Gastroesophageal sphincter (tissue), 4 donors: Measurements from ENCODE around the gene PSMC4. TPM values are rescaled to one million over a fixed set of nuclear protein-coding genes. Genes with fewer than 3 reads are reported as not detected.

ENCODE experiments used
- ATAC-seq: fragments of 150-250 bp; one replicate; pipeline ENCODE4 v1.9.1; 2016; ENCODE audit warnings: mild to moderate bottlenecking, moderate library complexity
- H3K27ac ChIP-seq, 4 donors: fragments of 200-600 bp; sonication (generic) in 3 of 4; 1 replicate in 3 of 4; 2 replicates in 1 of 4; pipeline ENCODE4 v1.5.1; 2016 to 2019
- H3K27me3 ChIP-seq: fragments of 200-600 bp; sonication (generic); one replicate; pipeline ENCODE4 v1.5.1; 2019
- H3K36me3 ChIP-seq, 2 donors: fragments of 200-600 bp; sonication (generic); one replicate each; pipeline ENCODE4 v1.5.1; 2019; ENCODE audit warnings: control low read depth in 1 of 2
- H3K4me1 ChIP-seq, 3 donors: fragments of 200-600 bp; sonication (generic); 1 replicate in 2 of 3; 2 replicates in 1 of 3; pipeline ENCODE4 v1.5.1; 2016 to 2019; ENCODE audit warnings: control low read depth in 2 of 3
- H3K4me3 ChIP-seq, 2 donors: fragments of 200-600 bp; sonication (generic); one replicate each; pipeline ENCODE4 v1.5.1; 2019; ENCODE audit warnings: mild to moderate bottlenecking in 1 of 2, moderate library complexity in 1 of 2
- H3K9me3 ChIP-seq, 3 donors: fragments of 200-600 bp; sonication (generic); one replicate each; pipeline ENCODE4 v1.5.1; 2017 to 2019; ENCODE audit warnings: control low read depth in 2 of 3
- EP300 ChIP-seq: sonication (generic); formaldehyde crosslinking; IDR thresholded peaks from one replicate; pipeline ENCODE4 v1.6.1; 2017; ENCODE audit warnings: antibody characterized with exemption, mild to moderate bottlenecking
- POLR2A ChIP-seq, 2 donors: fragments of 450-650 bp; IDR thresholded peaks; one replicate each; pipeline ENCODE4 v1.6.1; 2017; ENCODE audit warnings: antibody characterized with exemption in 2 of 2, mild to moderate bottlenecking in 2 of 2, moderate library complexity in 1 of 2
- POLR2AphosphoS5 ChIP-seq: sonication (generic); formaldehyde crosslinking; IDR thresholded peaks from one replicate; pipeline ENCODE4 v1.6.1; 2017; ENCODE audit warnings: antibody characterized with exemption
- WGBS, 2 donors: methylation state at CpG; one replicate each; pipeline ENCODE4 v1.1.5; 2018; ENCODE audit warnings: low coverage in 1 of 2; 5-methylcytosine and 5-hydroxymethylcytosine counted together
- total RNA-seq, 4 donors: library from RNA; depleted of rRNA; stranded (reverse); fragments of >200 nt; gene quantifications; one replicate each; pipeline ENCODE4 v1.1.0, GENCODE V29; 2016
- TF ChIP-seq, protein P1 (sequence below), 4 experiments: fragments of 200-600 bp in 2 of 4; fragments of 450-650 bp in 2 of 4; sonication (generic) in 1 of 4; IDR thresholded peaks; one replicate each; pipeline ENCODE4 v1.5.1; 2017 to 2019; ENCODE audit warnings: antibody characterized with exemption in 4 of 4, mild to moderate bottlenecking in 2 of 4, moderate library complexity in 2 of 4

PSMC4 gene
- total RNA-seq, 4 donors from 2014 or later = 75.2 to 104 (median 94.7) TPM

GRCh38 chr19:39982883-39983282, 11.9 kb downstream of the PSMC4 start:
- no peak overlapping the region for H3K4me3 ChIP-seq
- peaks cover 0 to 60% of the 10 kb centered on the region in 2 donors for H3K36me3 ChIP-seq
- no peaks in the 10 kb centered on the region for H3K4me1 ChIP-seq
- H3K27me3 ChIP-seq = no peaks in the 10 kb centered on the region
- peaks cover 2 to 24% (median 2%) of the 10 kb centered on the region in 3 donors for H3K9me3 ChIP-seq
- WGBS, 2 donors = 100% methylated on average over 1 of the region's 1 CpG
- no peak overlapping the region for H3K27ac ChIP-seq
- TF ChIP-seq EP300 = no peak
- TF ChIP-seq POLR2AphosphoS5 = no peak
- TF ChIP-seq POLR2A (IDR thresholded peaks at IDR 0.05) = no peak
- TF ChIP-seq, protein P1, sequence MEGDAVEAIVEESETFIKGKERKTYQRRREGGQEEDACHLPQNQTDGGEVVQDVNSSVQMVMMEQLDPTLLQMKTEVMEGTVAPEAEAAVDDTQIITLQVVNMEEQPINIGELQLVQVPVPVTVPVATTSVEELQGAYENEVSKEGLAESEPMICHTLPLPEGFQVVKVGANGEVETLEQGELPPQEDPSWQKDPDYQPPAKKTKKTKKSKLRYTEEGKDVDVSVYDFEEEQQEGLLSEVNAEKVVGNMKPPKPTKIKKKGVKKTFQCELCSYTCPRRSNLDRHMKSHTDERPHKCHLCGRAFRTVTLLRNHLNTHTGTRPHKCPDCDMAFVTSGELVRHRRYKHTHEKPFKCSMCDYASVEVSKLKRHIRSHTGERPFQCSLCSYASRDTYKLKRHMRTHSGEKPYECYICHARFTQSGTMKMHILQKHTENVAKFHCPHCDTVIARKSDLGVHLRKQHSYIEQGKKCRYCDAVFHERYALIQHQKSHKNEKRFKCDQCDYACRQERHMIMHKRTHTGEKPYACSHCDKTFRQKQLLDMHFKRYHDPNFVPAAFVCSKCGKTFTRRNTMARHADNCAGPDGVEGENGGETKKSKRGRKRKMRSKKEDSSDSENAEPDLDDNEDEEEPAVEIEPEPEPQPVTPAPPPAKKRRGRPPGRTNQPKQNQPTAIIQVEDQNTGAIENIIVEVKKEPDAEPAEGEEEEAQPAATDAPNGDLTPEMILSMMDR (IDR thresholded peaks at IDR 0.05) = no peak
- no peak for ATAC-seq

DNA sequence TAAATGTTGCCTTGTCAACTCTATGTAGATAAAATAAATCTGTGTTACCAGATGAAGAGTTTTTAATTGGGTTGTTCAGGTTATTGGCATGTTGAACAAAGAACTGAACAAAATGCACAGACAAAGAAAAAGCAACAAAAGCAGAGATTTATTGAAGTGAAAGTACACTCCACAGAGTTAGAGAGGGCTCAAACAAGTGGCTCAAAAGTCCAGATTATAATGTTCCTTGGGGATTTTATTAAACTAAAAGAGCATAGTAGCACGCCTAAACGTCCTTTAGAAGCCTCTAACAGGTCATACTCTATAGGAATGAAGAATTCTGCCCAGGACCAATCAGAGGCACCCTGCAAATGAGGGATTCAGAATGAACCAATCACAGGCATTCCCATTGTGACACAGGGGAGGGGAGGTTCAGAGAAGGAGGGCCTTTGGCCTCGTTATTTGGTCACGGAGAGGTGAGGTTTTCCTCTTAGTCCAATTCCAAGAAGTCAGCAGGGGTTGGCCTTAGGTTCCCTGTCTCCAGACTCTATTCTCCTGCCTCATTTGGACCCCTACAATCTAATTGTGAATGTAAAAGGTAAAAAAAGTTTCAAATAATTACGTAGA, 12.8 kb downstream of the PSMC4 start:
- WGBS, 2 donors = 86 to 100% methylated on average over 5 of the region's 5 CpGs
- no peaks in the 10 kb centered on the region for H3K4me1 ChIP-seq
- TF ChIP-seq EP300 (no peak), POLR2AphosphoS5 (no peak), POLR2A (IDR thresholded peaks at IDR 0.05) (no peak)
- TF ChIP-seq, protein P1 (IDR thresholded peaks at IDR 0.05) = no peak
- peaks cover 2 to 24% (median 2%) of the 10 kb centered on the region in 3 donors for H3K9me3 ChIP-seq
- H3K27me3 ChIP-seq = no peaks in the 10 kb centered on the region
- no peak overlapping the region for H3K27ac ChIP-seq
- no peak for ATAC-seq
- no peak overlapping the region for H3K4me3 ChIP-seq
- peaks cover 0 to 51% of the 10 kb centered on the region in 2 donors for H3K36me3 ChIP-seq

DNA sequence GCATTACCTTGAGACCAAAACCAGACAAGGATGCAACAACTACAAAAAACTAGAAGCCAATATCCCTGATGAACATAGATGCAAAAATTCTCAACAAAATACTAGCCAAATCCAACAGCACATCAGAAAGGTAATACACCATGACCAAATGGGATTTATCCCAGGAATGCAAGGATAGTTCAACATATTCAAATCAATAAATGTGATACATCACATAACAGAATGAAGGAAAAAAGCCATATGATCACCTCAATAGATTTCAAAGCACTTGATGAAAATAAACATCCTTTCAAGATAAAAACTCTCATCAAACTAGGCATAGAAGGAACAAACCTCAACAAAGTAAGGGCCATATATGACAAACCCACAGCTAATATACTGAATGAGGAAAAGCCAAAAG, 15.7 kb downstream of the PSMC4 start:
- Histone ChIP-seq H3K36me3 (peaks cover 0 to 23% of the 10 kb centered on the region in 2 donors), H3K4me1 (no peaks in the 10 kb centered on the region), H3K27me3 (no peaks in the 10 kb centered on the region), H3K27ac (no peak overlapping the region), H3K4me3 (no peak overlapping the region), H3K9me3 (peaks cover 2 to 24% (median 2%) of the 10 kb centered on the region in 3 donors)
- ATAC-seq = no peak
- TF ChIP-seq POLR2AphosphoS5 (no peak), EP300 (no peak), POLR2A (IDR thresholded peaks at IDR 0.05) (no peak)
- TF ChIP-seq, protein P1 (IDR thresholded peaks at IDR 0.05) = no peak

DNA sequence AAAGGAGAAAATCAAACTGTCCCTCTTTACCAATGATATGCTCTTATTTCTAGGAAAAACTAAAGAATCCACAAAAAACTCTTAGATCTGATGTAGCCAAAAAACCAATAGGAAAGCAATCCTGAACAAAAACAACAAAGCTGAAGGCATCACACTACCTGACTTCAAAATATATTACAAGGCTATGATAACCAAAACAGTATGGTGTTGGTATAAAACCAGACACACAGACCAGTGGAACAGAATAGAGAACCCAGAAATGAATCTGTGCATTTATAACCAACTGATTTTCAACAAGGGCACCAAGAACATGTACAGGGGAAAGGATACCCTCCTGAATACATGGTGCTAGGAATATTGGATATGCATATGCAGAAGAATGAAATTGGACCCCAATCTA, 16.2 kb downstream of the PSMC4 start:
- Histone ChIP-seq H3K36me3 (peaks cover 0 to 18% of the 10 kb centered on the region in 2 donors), H3K9me3 (peaks cover 2 to 24% (median 2%) of the 10 kb centered on the region in 3 donors)

DNA sequence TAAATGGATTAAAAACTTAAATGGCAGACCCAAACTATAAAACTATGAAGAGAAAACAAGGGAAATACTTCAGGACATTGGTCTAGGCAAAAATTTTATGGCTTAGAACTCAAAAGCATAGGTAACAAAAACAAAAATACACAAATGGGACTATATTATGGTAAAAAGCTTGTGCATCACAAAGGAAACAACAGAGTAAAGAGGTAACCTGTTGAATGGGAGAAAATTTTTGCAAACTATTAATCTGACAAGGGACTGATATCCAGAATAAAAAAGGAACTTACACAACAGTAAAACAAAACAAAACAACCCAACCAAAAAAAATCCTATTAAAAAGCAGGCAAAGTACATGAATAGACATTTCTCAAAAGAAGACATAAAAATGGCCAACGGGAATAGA, 16.6 kb downstream of the PSMC4 start:
- Histone ChIP-seq H3K27ac (no peak overlapping the region), H3K36me3 (peaks cover 0 to 13% of the 10 kb centered on the region in 2 donors), H3K4me3 (no peak overlapping the region), H3K4me1 (no peaks in the 10 kb centered on the region), H3K9me3 (peaks cover 2 to 24% (median 2%) of the 10 kb centered on the region in 3 donors), H3K27me3 (no peaks in the 10 kb centered on the region)
- WGBS, 2 donors = 80 to 82% methylated on average over 1 of the region's 1 CpG
- ATAC-seq = no peak
- TF ChIP-seq EP300 = no peak
- TF ChIP-seq POLR2A (IDR thresholded peaks at IDR 0.05) = no peak
- TF ChIP-seq, protein P1 (IDR thresholded peaks at IDR 0.05) = no peak
- TF ChIP-seq POLR2AphosphoS5 = no peak

More for the DNA sequence above, 16.2 kb downstream of the PSMC4 start:
- no peak for TF ChIP-seq POLR2AphosphoS5
- no peak for TF ChIP-seq EP300
- TF ChIP-seq, protein P1 (IDR thresholded peaks at IDR 0.05) = no peak
- H3K27me3 ChIP-seq = no peaks in the 10 kb centered on the region
- no peaks in the 10 kb centered on the region for H3K4me1 ChIP-seq
- H3K4me3 ChIP-seq = no peak overlapping the region
- no peak for ATAC-seq
- H3K27ac ChIP-seq = no peak overlapping the region
